KOPT-K1 (cell line): ENCODE data around the gene RRAGC.

ENCODE experiments used
- H3K27ac ChIP-seq: fragments of 200-600 bp; sonication (generic); 2 replicates; pipeline ENCODE4 v1.5.1; 2016; ENCODE audit warnings: antibody characterized with exemption, mild to moderate bottlenecking, low read depth, low read length; ENCODE audit not compliant: poor library complexity, severe bottlenecking
- H3K36me3 ChIP-seq: fragments of 200-600 bp; sonication (generic); 2 replicates; pipeline ENCODE4 v1.5.1; 2017; ENCODE audit warnings: antibody characterized with exemption, mild to moderate bottlenecking, low read length, moderate library complexity; ENCODE audit not compliant: insufficient read depth
- H3K9me3 ChIP-seq: fragments of 200-600 bp; sonication (generic); 2 replicates; pipeline ENCODE4 v1.5.1; 2017; ENCODE audit warnings: antibody characterized with exemption, low read length, mild to moderate bottlenecking; ENCODE audit not compliant: insufficient read depth, poor library complexity, severe bottlenecking

RRAGC gene

DNA sequence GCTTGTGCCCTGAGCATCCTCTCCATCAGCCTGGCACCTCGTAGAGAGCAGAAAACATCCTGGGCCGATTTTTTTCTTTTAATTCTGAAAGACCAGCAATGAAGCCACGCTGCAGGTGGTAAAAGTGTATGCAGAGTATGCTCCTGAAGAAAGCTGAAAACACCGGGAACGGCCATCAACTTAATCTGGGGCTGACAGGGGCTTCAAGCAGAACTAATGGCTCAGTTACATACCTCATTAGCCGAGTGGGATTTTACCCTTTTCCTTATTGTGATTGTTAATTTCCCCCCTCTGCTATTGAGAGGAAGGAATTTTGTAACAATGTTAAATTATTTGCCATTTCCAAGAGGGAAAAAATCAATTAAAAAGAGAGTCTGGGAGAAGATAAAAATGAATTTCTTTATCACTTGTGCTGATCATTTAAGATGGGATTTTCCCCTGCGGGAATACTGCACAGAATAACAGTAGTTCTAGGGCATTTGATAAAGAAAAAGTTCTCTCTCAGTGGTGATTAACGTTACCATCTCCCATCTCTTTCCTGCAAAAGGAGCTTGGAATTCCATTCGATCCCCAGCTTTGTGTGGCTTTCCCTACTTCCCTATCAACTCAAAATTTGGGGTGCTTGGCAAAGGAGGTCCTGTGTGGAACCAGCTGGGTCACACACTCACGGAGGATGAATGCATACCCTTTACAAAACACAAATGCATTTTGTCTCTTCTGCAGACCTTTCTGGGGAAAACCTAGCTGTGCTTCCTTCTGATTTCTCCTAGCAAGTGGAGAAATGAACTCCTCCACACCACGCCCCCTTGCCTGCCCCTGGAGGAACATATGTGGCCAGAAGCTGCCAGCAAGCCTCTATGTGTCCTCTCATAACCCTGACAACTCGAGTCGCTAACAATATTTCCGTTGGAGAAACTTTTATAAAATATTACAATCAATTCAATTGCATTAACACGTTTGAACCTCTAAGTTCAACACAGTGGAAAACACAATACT, 70.9 kb downstream of the RRAGC start:
- H3K9me3 ChIP-seq: peaks cover 13% of the 10 kb centered on the region
- no peaks in the 10 kb centered on the region for H3K36me3 ChIP-seq
- no peak overlapping the region for H3K27ac ChIP-seq
